NCI-H69 (cell line): ENCODE results near the gene ADGRG2.
"Not testable (repeated sequence)": the region's sequence is repeated elsewhere in the genome, so short reads cannot be mapped to it uniquely, and the experiment has no call there.

Source experiments
- DNase-seq: peaks from one replicate; lab custom pipeline; 2025; lab: John Stamatoyannopoulos, UW

ADGRG2 gene

DNA sequence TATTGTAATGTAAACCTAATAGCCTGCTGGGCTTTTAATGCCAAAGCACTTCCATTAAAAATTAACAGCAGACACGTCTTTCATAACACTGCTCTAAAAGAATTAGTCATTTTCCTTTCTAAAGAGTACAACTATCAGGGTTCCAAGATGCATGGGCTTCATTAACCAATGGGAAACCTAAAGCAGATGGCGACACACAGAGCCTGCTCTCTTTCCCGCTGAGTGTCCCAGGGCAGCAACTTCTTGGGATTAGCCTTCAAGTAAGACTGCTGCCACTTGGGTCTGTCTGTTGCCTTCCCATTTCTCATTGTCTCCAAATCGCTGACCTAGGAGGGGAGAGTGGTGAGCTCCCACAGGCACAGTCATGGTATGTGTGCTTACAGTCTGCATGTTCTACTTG is 124.4 kb downstream of the ADGRG2 start:
- DNase-seq, result no peak

DNA sequence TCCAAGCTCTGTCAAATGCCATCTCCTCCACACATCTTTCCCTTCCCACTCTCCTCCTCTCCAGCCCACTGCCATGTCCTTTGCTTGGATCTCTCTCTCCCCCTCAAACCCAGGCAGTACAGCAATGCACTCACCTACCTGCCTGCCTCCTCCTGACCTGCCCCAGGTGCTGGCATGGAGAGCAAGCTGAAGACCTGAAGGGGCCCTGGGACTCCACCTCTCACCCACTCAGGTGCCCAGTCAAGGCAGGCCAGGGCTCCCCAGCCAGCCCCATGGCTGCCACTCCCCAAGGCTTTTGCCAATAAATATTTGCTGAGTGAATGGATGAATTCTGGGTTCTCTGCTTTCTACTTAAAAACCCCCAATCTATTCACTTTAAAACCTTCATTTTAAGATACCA is 125.7 kb downstream of the ADGRG2 start:
- no peak for DNase-seq

DNA sequence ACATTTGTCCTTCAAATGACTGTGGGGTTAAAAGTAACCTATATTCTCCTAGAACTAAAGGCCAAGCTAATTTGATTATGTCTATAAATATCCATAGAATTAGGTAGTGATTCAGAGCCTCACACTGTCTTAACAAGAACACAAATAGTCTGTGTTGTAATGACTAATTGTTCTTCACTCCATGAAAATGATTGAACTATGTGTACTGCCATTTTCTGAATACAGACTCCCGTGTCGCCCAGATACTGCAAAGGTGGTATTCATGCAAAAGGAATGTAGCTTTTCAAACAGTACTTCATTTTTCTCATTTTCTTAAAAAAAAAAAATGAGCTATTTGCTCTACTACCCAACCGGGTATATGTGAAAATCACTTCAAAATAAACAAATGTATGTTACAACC is 127.0 kb downstream of the ADGRG2 start:
- no peak for DNase-seq

DNA sequence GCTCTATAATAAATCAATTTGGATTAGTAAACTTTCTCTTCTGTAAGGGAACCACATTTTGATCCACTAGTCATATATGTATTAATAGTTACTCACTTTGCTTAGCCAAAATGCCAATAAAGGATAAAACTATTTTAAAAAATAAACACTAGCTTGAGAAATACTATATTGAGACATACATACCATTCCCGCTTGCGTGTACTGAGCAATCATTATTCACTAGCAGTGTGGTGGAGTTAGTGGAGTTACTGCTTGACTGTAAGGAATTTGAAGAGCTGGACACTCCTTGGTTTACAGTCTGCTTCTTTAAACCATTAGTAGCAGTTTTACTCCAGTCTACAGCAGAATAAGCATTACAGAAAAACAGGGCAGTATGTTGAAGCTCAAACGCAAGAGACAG is 127.6 kb downstream of the ADGRG2 start:
- DNase-seq, result no peak

DNA sequence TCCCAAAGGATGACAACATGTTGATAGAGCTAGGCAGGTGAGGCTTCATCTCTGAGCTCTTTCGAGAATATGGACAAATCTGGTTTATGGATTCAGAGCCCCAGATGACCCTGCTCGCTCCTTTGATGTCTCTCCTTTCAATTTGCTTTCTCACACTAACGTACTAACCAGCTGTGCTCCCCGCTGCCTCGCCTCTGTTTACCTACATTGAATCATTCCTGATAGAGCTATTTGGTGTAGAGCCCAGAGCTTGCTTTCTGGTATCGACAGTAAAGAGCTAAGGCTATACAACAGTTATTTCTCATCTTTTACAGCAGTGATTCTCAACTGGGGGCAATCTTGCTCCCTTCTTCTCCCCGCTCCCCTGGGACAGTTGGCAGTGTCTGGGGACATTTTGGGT is 129.4 kb downstream of the ADGRG2 start:
- no peak for DNase-seq

DNA sequence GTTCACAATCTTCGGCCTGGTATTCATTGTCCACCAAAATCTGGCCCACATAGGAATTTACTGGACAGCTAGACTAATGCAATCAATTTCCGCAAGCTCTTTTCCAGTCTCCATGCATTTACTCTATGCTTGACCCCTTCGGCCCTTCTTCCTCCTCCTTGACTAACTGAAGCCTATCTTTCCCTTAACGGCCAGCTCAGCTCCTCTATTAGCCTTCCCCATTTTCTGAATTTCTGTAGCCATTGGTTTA is 137.2 kb downstream of the ADGRG2 start:
- no peak for DNase-seq

DNA sequence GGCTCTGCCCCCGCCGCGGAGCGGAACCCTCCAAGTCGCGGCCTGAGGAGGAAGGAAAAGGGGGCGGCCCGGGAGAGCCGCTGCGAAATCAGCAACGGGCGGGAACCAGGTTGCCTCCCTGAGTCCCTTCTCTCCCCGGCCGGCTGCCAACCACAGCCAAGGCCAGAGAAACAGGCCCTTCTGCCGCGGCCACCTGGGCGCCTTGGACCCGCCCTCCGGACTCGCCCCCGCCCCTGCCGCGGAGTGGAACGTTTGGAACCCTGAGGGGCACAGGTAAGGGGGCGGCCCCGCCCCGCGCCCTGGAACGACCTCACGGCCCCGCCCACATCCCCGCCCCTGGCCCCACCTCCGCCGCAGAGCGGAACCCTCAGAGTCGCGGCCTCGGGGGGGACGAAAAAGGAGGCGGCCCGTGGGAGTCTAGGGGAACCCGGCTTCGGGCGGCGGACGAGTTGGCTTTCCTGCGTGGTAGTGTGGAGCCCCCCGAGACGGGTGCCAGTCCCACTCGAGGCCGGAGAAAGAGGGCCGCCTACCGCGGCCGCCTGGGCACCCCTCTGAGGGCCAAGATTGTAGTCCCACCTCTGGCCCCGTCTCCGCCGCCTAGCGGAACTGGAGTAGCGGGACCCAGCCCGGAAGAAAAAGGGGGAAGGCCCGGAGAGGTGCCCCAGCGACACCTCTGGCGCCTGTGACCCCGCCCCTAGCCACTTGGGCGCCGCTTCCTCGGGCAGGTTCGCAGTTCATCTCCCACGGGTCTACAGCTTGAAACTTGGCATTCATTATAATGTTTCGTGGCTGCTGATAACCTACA is 137.7 kb downstream of the ADGRG2 start:
- peak; percentile 90 for DNase-seq

DNA sequence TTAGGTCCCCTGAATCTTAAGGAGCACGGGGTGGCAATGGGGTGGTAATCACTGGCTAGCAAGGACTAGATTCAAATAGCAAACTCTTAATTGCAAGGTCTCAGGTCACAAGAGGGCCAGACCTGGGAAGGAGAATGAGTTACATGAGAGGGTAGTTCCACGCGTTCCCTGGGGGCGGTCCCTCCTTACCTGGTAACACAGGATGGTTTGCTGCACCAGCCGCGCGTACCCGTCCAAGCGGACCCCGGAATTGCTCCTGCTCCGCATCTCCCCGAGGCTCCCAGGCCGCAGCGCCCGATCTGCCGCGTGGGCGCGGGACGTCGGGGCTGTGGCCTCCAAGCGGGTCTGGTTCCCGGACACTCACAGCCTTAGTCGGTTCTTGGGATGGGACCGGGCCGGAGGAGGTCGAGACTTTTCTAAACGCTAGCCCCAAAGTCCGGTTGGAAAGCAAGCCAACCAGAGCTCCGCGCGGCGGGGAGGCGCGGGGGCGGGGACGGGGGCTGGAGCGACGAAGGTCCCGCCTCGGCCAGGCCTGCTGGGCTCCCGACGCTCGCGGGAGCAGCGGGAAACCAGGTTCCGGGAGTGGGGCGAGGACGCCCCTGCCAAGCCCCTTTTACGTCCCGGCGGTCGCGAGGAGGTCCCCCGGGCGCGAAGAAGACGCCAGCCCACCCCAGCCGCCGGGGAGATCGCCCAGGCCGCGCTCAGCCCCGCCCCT is 138.4 kb downstream of the ADGRG2 start, which contains the start of gene PHKA2:
Gene PHKA2 (minus strand): TSS at position 449 of the 715 bp plus-strand sequence. CDS start 182 bp downstream, at position 267.
- peak; percentile 77 for DNase-seq

DNA sequence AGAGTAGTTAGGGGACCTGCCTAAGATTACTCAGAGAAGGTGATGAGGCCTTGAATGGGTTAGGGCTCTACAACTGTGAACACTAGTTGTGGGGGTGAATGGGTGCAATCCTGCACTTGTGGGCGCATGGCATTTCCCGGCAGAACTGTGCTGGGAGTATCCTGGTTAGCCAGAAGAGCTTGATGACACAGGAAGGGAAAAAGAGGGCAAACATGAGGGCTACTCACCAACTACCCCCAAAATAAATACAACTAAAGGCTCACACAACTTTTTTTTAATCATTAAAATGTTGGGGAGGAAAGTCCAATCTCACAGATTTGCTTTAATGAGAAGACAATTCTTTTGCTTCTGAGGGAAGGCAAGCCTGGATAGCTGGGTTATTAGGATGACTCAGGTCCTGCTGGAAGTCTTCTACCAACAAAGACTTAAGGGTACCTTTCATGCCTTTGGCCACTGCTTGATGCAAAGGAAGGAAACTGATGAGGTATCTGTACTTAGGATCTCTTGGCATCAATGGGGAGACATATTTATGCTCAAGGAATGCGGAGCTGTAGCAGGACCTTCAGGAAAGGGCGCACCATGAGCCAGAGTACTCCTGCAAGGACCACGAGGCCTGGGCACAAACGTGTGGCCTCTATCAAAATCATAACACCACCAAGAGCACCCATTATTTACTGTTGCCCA is 141.0 kb downstream of the ADGRG2 start:
- no peak for DNase-seq

DNA sequence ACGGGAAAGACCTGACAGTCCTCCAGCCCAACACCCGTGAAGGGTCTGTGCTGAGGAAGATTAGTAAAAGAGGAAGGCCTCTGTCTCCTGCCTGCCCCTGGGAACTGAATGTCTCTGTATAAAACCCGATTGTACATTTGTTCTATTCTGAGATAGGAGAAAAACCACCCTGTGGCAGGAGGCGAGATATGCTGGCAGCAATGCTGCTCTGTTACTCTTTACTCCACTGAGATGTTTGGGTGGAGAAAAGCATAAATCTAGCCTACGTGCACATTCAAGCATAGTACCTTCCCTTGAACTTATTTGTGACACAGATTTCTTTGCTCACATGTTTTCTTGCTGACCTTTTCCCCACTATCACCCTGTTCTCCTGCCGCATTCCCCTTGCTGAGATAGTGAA is 142.0 kb downstream of the ADGRG2 start:
- not testable (repeated sequence) for DNase-seq

DNA sequence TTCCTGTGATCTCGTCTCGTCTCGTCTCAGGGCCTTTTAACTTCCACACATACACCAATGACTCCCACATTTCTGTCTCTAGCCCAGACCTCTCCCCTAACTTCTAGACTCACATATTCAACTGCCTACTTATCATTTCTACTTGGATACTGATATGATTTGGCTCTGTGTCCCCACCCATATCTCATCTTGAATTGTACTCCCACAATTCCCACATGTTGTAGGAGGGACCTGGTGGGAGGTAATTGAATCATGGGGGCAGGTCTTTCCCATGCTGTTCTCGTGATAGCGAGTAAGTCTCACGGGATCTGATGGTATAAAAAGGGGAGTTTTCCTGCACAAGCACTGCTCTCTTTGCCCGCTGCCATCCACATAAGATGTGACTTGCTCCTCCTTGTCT is 147.3 kb downstream of the ADGRG2 start:
- no peak for DNase-seq

DNA sequence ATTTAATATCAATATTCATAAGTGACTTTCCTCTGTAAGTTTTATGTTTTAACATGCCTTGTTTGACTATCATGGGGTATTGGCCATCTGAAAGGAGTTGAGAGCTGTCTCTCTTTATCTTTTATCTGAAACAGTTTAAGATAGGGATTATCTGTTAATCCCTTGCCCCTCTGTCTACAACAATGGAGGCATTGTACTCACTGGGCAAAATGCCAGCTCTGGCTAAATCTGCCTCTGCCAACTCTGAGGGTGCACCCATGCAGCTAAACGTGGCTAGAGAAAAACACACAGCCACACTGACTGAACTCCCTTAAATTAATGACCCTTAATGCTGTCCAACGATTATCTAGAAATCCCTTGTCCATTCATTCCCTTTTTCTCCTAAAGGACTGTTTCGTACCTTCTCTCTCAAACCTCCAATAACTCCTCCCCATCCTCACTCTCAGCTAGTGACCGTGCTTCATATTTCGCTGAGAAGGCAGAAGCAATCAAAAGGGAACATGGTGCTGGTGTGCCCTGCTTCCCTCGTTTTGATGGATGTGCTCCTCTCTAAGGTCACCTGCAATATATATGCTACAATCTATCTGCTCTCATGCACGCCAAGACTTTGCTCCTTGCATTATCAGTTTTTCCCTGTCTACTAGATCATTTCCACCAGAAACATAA is 148.6 kb downstream of the ADGRG2 start:
- DNase-seq, result peak; percentile 61

DNA sequence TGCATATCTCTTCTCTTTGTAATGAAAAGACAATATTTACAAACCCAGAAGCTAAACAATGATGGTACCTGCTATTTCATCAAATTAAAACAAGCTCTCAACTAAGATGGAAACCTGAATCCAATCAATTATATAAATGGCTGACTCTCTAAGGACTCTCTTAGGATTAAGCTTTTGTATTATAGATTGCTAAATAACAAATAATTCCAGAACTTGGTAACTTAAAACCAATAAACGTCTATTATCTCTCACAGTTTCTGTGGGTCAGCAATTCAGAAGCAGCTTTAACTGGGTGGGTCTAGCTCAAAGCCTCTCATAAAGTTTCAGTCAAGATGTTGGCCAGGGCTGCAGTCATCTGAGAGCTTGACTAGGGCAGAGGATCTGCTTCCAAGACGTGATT is 150.8 kb downstream of the ADGRG2 start:
- peak; percentile 6 for DNase-seq

DNA sequence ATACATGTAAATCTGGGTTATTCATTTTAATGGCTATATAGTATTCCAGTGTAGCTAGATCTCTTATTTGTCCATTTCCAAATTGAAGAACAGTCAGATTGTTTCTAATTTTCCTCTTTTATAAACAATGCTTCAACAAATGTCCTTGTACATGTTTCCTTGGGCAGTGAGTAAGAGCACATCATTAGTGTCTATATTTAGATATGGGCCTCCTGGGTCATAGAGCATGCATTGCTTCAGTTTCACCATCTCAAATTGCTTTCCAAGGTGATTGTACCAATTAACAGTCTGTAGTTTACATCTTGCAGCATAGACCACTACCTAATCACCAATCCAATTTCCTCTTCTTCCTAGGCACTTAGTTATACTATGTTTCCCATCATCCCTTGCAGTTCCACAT is 151.8 kb downstream of the ADGRG2 start:
- no peak for DNase-seq

DNA sequence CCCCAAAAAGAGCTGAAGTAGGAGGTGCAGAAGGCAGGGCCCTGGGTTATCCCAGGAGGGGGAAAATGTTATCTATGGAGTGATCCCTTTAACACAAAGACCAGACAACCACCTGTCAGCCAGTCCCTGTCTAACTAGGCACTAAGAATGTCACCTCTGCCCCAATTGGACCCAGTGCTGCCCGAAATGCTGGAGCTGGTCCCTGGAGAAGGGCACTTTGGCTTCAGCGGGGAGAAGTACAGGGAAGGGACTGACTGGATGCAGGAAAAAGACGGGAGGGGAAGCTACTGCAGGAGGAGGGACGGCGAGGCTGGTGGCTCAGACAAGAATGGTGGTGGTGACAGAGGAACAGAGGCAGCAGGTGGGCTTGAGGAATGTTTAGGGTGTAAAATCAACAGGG is 155.6 kb downstream of the ADGRG2 start:
- no peak for DNase-seq

DNA sequence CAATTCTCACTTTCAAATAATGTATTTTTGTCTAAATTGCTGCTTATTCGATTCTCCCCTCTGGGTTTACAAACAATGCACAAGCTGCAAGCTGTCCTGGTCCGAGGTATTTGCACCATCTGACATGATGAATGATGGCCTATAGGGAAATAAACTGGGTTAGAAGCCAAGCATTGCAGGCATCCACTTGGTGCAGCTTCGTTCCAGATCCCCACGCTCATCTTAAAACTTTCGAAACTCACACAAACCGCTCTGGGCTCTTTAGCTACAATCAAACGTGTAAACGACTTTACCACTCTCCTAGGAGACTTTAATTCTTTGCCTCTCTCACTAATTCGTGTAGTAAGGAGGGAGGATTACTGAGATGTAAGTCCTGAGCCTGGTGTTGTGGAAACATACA is 157.4 kb downstream of the ADGRG2 start:
- DNase-seq, result peak; percentile 9

DNA sequence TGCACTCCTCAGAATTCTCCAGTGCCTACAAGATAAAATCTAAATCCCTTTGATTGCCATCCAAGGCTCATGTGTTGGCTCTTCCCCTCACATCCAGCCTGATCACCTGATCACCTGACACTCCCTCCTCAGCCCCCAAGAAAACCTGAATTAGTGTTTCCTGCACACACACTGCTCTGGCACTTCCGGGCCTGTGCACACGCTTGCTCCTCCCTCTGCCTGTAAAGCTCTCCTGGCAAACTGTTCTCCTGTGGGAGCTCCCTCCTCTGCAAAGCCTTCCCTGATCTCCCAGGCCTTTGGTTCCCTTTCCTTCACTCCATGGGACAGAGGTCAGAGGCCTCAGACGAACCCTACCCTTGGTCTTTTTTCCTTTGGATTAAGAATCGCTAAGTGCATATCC is 158.2 kb downstream of the ADGRG2 start:
- peak; percentile 3 for DNase-seq

DNA sequence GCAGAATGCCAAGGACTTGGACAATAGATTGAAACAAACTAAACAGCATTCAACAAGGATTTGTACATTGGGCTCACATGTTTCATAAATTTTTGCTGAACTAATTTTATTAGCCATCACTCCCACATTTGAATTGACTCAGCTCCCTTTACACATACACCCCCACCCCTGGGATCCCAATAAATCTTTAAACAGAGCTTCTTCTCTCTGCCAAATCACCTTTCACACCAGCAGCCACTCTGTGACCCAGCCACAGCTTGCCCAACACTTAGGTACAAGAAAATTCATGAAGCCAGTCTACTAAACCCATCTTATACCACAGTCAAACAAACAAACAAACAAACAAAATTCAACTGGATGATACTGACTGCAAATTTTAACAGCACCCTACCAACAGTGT is 159.9 kb downstream of the ADGRG2 start:
- no peak for DNase-seq

DNA sequence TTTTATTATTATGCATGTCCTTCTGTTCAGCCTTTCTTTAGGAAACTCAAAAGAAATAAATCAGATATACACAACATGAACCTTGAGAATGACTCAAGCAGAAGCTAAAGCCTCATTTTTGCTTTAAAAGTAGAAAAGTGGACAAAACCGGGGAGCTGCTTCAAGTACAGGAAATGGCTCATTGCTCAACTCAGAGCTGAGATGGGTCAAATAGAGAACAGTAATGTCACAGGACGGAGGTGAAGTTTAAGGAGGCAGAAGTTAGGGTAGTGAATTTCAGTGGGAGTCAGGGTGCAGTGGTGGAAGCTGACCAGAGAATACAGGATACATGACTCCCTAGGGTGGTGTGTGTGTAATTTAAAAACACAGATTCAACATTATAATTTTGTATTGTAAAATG is 160.6 kb downstream of the ADGRG2 start:
- no peak for DNase-seq

DNA sequence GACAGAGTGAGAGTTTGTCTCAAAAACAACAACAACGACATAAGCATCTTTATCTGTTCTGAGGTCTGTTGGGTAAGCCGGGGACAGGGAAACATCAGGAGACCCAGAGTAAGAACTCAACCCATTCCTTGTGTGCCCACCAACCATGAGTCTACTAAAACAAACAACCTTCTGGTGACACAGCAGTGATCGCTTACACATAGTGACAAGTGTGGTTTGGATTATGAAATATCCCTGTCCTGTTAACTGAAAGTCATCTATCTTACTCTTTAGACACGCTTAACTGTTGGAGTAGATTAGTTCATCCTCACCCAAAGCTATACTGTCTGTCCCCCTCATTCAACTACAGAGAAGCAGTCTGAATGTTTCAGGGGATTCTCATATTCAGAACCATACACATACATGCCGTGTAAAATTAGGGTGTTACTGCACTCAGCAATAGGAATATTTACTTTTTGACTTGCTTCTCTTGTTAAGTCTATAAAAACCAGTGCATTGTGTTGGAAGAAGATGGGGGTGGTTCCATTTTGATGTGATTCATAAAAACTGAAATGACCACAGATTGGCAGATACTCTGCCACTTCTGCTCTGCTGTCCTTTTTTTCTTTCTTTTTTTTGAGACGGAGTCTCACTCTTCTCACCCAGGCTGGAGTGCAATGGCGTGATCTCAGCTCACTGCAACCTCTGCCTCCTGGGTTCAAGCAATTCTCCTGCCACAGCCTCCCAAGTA is 165.8 kb downstream of the ADGRG2 start:
- DNase-seq, result no peak

DNA sequence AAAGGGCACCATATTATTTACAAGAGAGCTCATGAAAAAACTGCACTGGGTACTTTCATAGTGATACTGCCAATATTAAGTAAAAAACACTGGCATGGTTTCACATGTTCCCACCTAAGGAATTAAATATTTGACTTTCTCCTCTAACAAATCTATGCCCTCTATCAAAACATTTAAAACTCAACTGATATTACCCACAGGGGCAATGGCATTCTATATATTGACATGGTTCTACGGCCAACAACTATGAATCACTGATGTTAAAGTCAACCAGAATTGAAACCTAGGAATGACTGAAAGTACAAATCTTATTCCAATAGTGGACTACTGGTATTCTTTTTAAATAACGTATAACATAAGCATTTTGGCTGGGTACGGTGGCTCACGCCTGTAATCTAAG is 166.6 kb downstream of the ADGRG2 start:
- DNase-seq, result no peak

DNA sequence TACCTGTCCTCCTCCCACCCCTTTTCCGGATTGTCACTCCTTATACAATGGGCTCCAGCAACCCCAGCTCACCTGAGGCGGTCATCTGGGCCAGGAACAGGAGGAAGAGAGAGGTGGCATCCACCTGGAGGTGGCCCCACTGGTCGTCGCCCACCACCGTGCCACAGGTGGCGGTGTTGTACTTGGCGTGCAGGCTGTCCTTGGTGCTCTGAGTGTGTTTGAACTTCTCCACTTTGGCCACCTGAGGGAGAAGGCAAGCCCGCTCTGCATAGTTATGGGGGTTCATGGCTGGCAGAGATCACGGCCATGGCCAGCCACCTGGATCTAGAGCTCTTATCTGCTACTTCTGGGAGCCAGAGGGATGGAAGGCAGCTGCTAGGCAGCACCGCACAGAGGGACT is 171.2 kb downstream of the ADGRG2 start:
- DNase-seq, result no peak
